HepG2 (cell line): ENCODE results near the gene ZIC4. TPM values are rescaled to one million over a fixed set of nuclear protein-coding genes. Genes with fewer than 3 reads are reported as not detected.

Experiments used
- ATAC-seq: fragments of 200-7000 bp; cut with Tn5 transposase; 3 replicates; pipeline ENCODE4 v1.9.1; 2020; ENCODE audit warnings: mild to moderate bottlenecking, moderate library complexity
- BruUV-seq: library from RNA; stranded (reverse); fragments of 400-500 nt; replicated peaks from 2 replicates; lab custom pipeline; 2021; lab: Mats Ljungman, UMichigan
- CTCF ChIA-PET: fragments of 300-600 bp; formaldehyde crosslinking; extraction: SDS; loops from one replicate; lab custom pipeline; 2021; ENCODE audit warnings: low total read pairs, inconsistent platforms, low intra/inter-chr PET ratio; lab: Yijun Ruan, JAX
- POLR2A ChIA-PET: fragments of 350-600 bp; sonication (Branson Sonifier 250); formaldehyde crosslinking; loops from one replicate; lab custom pipeline; 2020; ENCODE audit warnings: antibody characterized with exemption, inconsistent platforms; lab: Yijun Ruan, JAX
- DNase-seq: peaks from one replicate; pipeline ENCODE4 v3.0.0-alpha.2; 2015; ENCODE audit warnings: low spot score
- FAIRE-seq: peaks from 3 replicates; lab custom pipeline; 2011; peaks lifted over from hg19 to GRCh38; lab: Jason Lieb, UNC
- H2AFZ ChIP-seq: one replicate; pipeline ENCODE4 v1.6.1; 2011; ENCODE audit warnings: low read length, inconsistent platforms
- H3K27ac ChIP-seq: fragments of 300-600 bp; 3 replicates; pipeline ENCODE4 v1.8.0; 2011; ENCODE audit warnings: mixed run types, mild to moderate bottlenecking, mixed read lengths, low read length, inconsistent platforms; ENCODE audit not compliant: insufficient read depth; ENCODE audit errors: extremely low read length
- H3K27me3 ChIP-seq, 2 experiments: fragments of 200-600 bp in 1 of 2; 2 replicates in 1 of 2; 3 replicates in 1 of 2; pipeline versions ENCODE4 v1.6.0 to v1.8.0; 2011; ENCODE audit warnings: low read length in 2 of 2, mild to moderate bottlenecking in 2 of 2, moderate library complexity in 2 of 2, inconsistent platforms in 1 of 2; ENCODE audit not compliant: insufficient read depth in 2 of 2, control insufficient read depth in 1 of 2
- H3K36me3 ChIP-seq, 2 experiments: fragments of 200-600 bp in 1 of 2; replicated peaks in 1 of 2; 2 replicates in 1 of 2; 3 replicates in 1 of 2; pipeline versions ENCODE4 v1.5.1 to v1.8.0; 2011; ENCODE audit warnings: low read length in 2 of 2, inconsistent platforms in 1 of 2; ENCODE audit not compliant: insufficient read depth in 2 of 2, control insufficient read depth in 1 of 2
- H3K4me1 ChIP-seq: 2 replicates; pipeline ENCODE4 v1.5.1; 2012; ENCODE audit warnings: low read length, inconsistent platforms; ENCODE audit not compliant: insufficient read depth
- H3K4me2 ChIP-seq: 2 replicates; pipeline ENCODE4 v1.6.0; 2011; ENCODE audit warnings: low read depth, low read length, inconsistent platforms
- H3K4me3 ChIP-seq, 3 experiments: fragments of 200-600 bp in 1 of 3; sonication (generic), shearing (Covaris generic) in 1 of 3; replicated peaks in 1 of 3; 2 replicates each; pipeline ENCODE4 v1.5.1; 2011 to 2016; ENCODE audit warnings: low read length in 3 of 3, inconsistent platforms in 2 of 3, low read depth in 2 of 3, mild to moderate bottlenecking in 2 of 3, control low read depth in 1 of 3, mixed read lengths in 1 of 3; ENCODE audit not compliant: insufficient read depth in 1 of 3
- H3K79me2 ChIP-seq: one replicate; pipeline ENCODE4 v1.6.1; 2011; ENCODE audit warnings: low read length, inconsistent platforms; ENCODE audit not compliant: insufficient read depth
- H3K9ac ChIP-seq: 2 replicates; pipeline ENCODE4 v1.6.0; 2011; ENCODE audit warnings: mild to moderate bottlenecking, low read depth, low read length, inconsistent platforms; ENCODE audit not compliant: insufficient read depth
- H3K9me3 ChIP-seq: 2 replicates; pipeline ENCODE4 v1.5.1; 2012; ENCODE audit warnings: mild to moderate bottlenecking, low read length
- H4K20me1 ChIP-seq: 2 replicates; pipeline ENCODE4 v1.6.0; 2011; ENCODE audit warnings: inconsistent platforms, mild to moderate bottlenecking, low read length, moderate library complexity; ENCODE audit not compliant: insufficient read depth
- BCL6 ChIP-seq: IDR thresholded peaks from 2 replicates; pipeline ENCODE4 v1.6.1; 2016; ENCODE audit warnings: missing genetic modification reagents, missing compliant biosample characterization
- CHD4 ChIP-seq: fragments of 200-600 bp; sonication (generic); IDR thresholded peaks from 2 replicates; pipeline ENCODE4 v1.7.0; 2017; ENCODE audit warnings: mild to moderate bottlenecking, low read length, borderline replicate concordance
- E2F1 ChIP-seq: sonication (generic); formaldehyde crosslinking; IDR thresholded peaks from 2 replicates; pipeline ENCODE4 v1.5.0; 2020; ENCODE audit warnings: missing genetic modification reagents
- ETV6 ChIP-seq: sonication (generic); formaldehyde crosslinking; conservative IDR thresholded peaks from 2 replicates; pipeline ENCODE4 v1.4.0; 2020; ENCODE audit warnings: missing genetic modification reagents
- KDM2A ChIP-seq: sonication (generic); formaldehyde crosslinking; IDR thresholded peaks from 2 replicates; pipeline ENCODE4 v1.4.0; 2020; ENCODE audit warnings: low read depth, missing genetic modification reagents, borderline replicate concordance
- KDM5A ChIP-seq: fragments of 200-600 bp; sonication (generic); IDR thresholded peaks from 2 replicates; pipeline ENCODE4 v1.7.0; 2018; ENCODE audit warnings: antibody characterized with exemption, mild to moderate bottlenecking, low read length, borderline replicate concordance
- MYPOP ChIP-seq: sonication (generic); formaldehyde crosslinking; IDR thresholded peaks from 2 replicates; pipeline ENCODE4 v1.8.1; 2023; ENCODE audit warnings: mild to moderate bottlenecking, moderate library complexity, missing genetic modification reagents
- RFX3 ChIP-seq: IDR thresholded peaks from 2 replicates; pipeline ENCODE4 v1.6.1; 2016; ENCODE audit warnings: missing biosample characterization, missing genetic modification reagents
- TEAD2 ChIP-seq: sonication (generic); formaldehyde crosslinking; IDR thresholded peaks from 2 replicates; pipeline ENCODE4 v1.9.0; 2021; ENCODE audit warnings: missing genetic modification reagents
- ZC3H13 ChIP-seq: sonication (generic); formaldehyde crosslinking; IDR thresholded peaks from 2 replicates; pipeline ENCODE4 v1.8.1; 2023; ENCODE audit warnings: mild to moderate bottlenecking, missing genetic modification reagents, moderate library complexity
- ZMYM2 ChIP-seq: sonication (generic); formaldehyde crosslinking; IDR thresholded peaks from 2 replicates; pipeline ENCODE4 v1.8.0; 2022; ENCODE audit warnings: mild to moderate bottlenecking, missing genetic modification reagents
- ZNF430 ChIP-seq: sonication (generic); formaldehyde crosslinking; IDR thresholded peaks from 2 replicates; pipeline ENCODE4 v1.9.0; 2021; ENCODE audit warnings: mild to moderate bottlenecking, missing genetic modification reagents
- ZNF557 ChIP-seq: sonication (generic); formaldehyde crosslinking; IDR thresholded peaks from 2 replicates; pipeline ENCODE4 v1.4.0; 2020; ENCODE audit warnings: missing genetic modification reagents
- ZNF580 ChIP-seq: IDR thresholded peaks from 2 replicates; pipeline ENCODE4 v1.6.1; 2016; ENCODE audit warnings: low read depth, borderline replicate concordance
- ZNF615 ChIP-seq: sonication (generic); formaldehyde crosslinking; IDR thresholded peaks from 2 replicates; pipeline ENCODE4 v1.5.0; 2020; ENCODE audit warnings: mild to moderate bottlenecking, missing genetic modification reagents, borderline replicate concordance
- ZNF674 ChIP-seq: sonication (generic); formaldehyde crosslinking; IDR thresholded peaks from 2 replicates; pipeline ENCODE4 v1.5.0; 2020; ENCODE audit warnings: low read depth, mild to moderate bottlenecking, missing genetic modification reagents
- WGBS: methylation state at CpG from one replicate; pipeline ENCODE4 v1.1.6; 2017; ENCODE audit warnings: low lambda C conversion rate; 5-methylcytosine and 5-hydroxymethylcytosine counted together
- in situ Hi-C: cut with HindIII; loops from 2 replicates; pipeline ENCODE4 v1.10.0; 2017; ENCODE audit warnings: low pct_unique_long_range_greater_than_20kb; ENCODE audit not compliant: extremely low pct_ligation_motif_present
- intact Hi-C: fragments of 100-400 bp; cut with micrococcal nuclease; formaldehyde crosslinking; loops from one replicate; pipeline ENCODE4 v1.10.0; 2022; ENCODE audit not compliant: unreplicated experiment
- polyA plus RNA-seq, 8 experiments: library from polyadenylated mRNA; depleted of rRNA in 3 of 8; stranded (reverse) in 7 of 8; unstranded in 1 of 8; fragments of >200 nt; fragmentation: Illumina TruSeq in 4 of 8; extraction: Trizol in 4 of 8; gene quantifications; 2 replicates each; pipeline versions ENCODE4 v1.2.1 to v1.2.3, GENCODE V29; 2011 to 2016; ENCODE audit warnings: low read depth in 4 of 8, missing spikeins in 1 of 8, mixed read lengths in 1 of 8; ENCODE audit not compliant: insufficient read depth in 1 of 8
- total RNA-seq, 5 experiments: library from RNA; depleted of rRNA; stranded (reverse); fragments of >200 nt; fragmentation: Illumina TruSeq; extraction: Trizol; gene quantifications; 2 replicates each; pipeline ENCODE4 v1.2.3, GENCODE V29; 2016; ENCODE audit warnings: low read depth in 1 of 5

ZIC4 gene
- total and polyA plus RNA-seq, 2 of the 13 experiments (the other 11 are each of a cell fraction or from before 2014, with no cell fraction given), result not detected

- no peak overlapping the region for H3K4me2 ChIP-seq
- H3K27ac ChIP-seq, result no peak overlapping the region
- no peaks in the 10 kb centered on the region for H3K36me3 ChIP-seq
- TF ChIP-seq RFX3 (peak; percentile 34; the same call in 1 of the 2 replicates), ZMYM2 (CRISPR knock-in tag) (no peak)
- H4K20me1 ChIP-seq, result no peaks in the 10 kb centered on the region
- WGBS, result 17% methylated on average over 21 of the region's 21 CpGs
- CTCF ChIA-PET, result interaction anchor here (1.2 kb wide), 1 partner anchor 1587 kb away, joined by 3 read pairs; no protein-coding TSS in a partner anchor
- H3K4me3 ChIP-seq, result no peak overlapping the region
- peaks cover 3 to 44% of the 10 kb centered on the region in 2 experiments; a peak in 3 of 5 replicates for H3K27me3 ChIP-seq
- FAIRE-seq (no peak), ATAC-seq (peak; percentile 63), DNase-seq (no peak)
- intact Hi-C loops (loop anchor here (10.0 kb wide), 2 partner anchors 254 to 1206 kb away; no protein-coding TSS in a partner anchor), in situ Hi-C loops (no loop called here)
- BruUV-seq, result no TSS peak
- H3K79me2 ChIP-seq, result no peaks in the 10 kb centered on the region
- H2AFZ ChIP-seq, result no peak overlapping the region
- POLR2A ChIA-PET, result no interaction called here
- H3K9me3 ChIP-seq, result no peaks in the 10 kb centered on the region
- H3K9ac ChIP-seq, result no peak overlapping the region
- H3K4me1 ChIP-seq, result no peaks in the 10 kb centered on the region
These were observed 45.5 kb downstream of the ZIC4 start for GRCh38 chr3:147360646-147361453.

GRCh38 chr3:147360051-147360439, 46.3 kb downstream of the ZIC4 start:
- 25% methylated on average over 2 of the region's 5 CpGs for WGBS
- CTCF ChIA-PET, result no interaction called here
- no peak for TF ChIP-seq KDM5A
- TF ChIP-seq CHD4, result no peak
- TF ChIP-seq ZNF557 (CRISPR knock-in tag), result no peak
- no peak for TF ChIP-seq KDM2A (CRISPR knock-in tag)
- TF ChIP-seq MYPOP (CRISPR knock-in tag), result no peak
- no peak for TF ChIP-seq TEAD2
- TF ChIP-seq ZC3H13 (CRISPR knock-in tag), result no peak
- TF ChIP-seq ZNF430 (CRISPR knock-in tag), result no peak
- TF ChIP-seq ZNF580, result no peak
- TF ChIP-seq BCL6 (CRISPR knock-in tag), result no peak
- no peak for TF ChIP-seq ZNF615
- TF ChIP-seq ZNF674, result no peak
- TF ChIP-seq E2F1 (CRISPR knock-in tag), result no peak
- no peak for TF ChIP-seq ETV6 (CRISPR knock-in tag)

More at GRCh38 chr3:147360051-147360439, 46.3 kb downstream of the ZIC4 start:
- POLR2A ChIA-PET, result no interaction called here
- H3K27ac ChIP-seq, result no peak overlapping the region
- H3K4me2 ChIP-seq, result no peak overlapping the region
- DNase-seq (no peak), ATAC-seq (no peak), FAIRE-seq (no peak)
- intact Hi-C loops (loop anchor here (10.0 kb wide), 2 partner anchors 255 to 1205 kb away; no protein-coding TSS in a partner anchor), in situ Hi-C loops (no loop called here)
- H4K20me1 ChIP-seq, result no peaks in the 10 kb centered on the region
- no peak overlapping the region for H3K4me3 ChIP-seq
- no peaks in the 10 kb centered on the region for H3K4me1 ChIP-seq
- no peaks in the 10 kb centered on the region for H3K9me3 ChIP-seq
- H3K36me3 ChIP-seq, result no peaks in the 10 kb centered on the region
- H3K9ac ChIP-seq, result no peak overlapping the region
- no peak overlapping the region for H2AFZ ChIP-seq
- no peaks in the 10 kb centered on the region for H3K79me2 ChIP-seq
- no TSS peak for BruUV-seq
- peaks cover 3 to 49% of the 10 kb centered on the region in 2 experiments; a peak in 3 of 5 replicates for H3K27me3 ChIP-seq
